ENCODE measurements around the gene LRRC8E. TPM values are rescaled to one million over a fixed set of nuclear protein-coding genes. Genes with fewer than 3 reads are reported as not detected.

The LRRC8E gene
- total and polyA plus RNA-seq, 10 of the 15 experiments (the other 5 are each of a cell fraction or from before 2014, with no cell fraction given) = 0.04 to 0.32 (median 0.25) TPM; not detected in 7

DNA sequence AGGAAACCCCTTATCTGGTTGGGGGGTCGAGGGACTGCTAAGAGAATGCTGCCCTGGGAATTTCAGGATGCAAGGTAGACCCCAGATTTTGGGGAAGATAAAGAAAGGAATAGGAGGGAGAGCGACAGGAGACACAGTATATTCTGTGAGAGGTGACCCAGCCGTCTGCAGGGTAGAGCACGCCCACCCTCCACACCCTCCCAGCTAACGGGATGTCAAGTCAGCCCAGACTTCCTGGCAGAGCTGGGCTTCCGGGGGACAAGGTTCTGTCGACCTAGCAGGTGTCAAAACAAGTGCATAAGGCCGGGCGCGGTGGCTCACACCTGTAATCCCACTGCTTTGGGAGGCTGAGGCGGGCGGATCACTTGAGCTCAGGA, 13.4 kb upstream of the LRRC8E start:
- ChIA-PET CTCF (no interaction called here), RAD21 (ENCODE audit: unreplicated experiment) (no interaction called here), SMC1A (ENCODE audit: uncharacterized antibody, unreplicated experiment) (no interaction called here), POLR2A (no interaction called here)
- no peaks in the 10 kb centered on the region for H3K79me2 ChIP-seq (ENCODE audit: control insufficient read depth, insufficient read depth, low read length)
- no peaks in the 10 kb centered on the region for H4K20me1 ChIP-seq (ENCODE audit: control insufficient read depth, insufficient read depth)
- H3K4me1 ChIP-seq (ENCODE audit: control insufficient read depth, insufficient read depth, low read length) = peaks cover 8% of the 10 kb centered on the region; the same call in 1 of the 2 replicates
- in situ Hi-C loops (cut with MboI) (no loop called here), intact Hi-C loops (cut with micrococcal nuclease; ENCODE audit: unreplicated experiment) (no loop called here)
- H3K9ac ChIP-seq (ENCODE audit: control insufficient read depth, insufficient read depth, low read length) = no peak overlapping the region
- H3K9me3 ChIP-seq (replicated peaks; ENCODE audit: control insufficient read depth, insufficient read depth, low read length) = no peaks in the 10 kb centered on the region
- ATAC-seq (no peak), FAIRE-seq (no peak), DNase-seq (ENCODE audit: low read depth, low spot score) (no peak)
- H2AFZ ChIP-seq (ENCODE audit: control insufficient read depth, low read depth, low read length) = no peak overlapping the region
- BruUV-seq (replicated peaks) = no TSS peak
- H3K36me3 ChIP-seq (ENCODE audit: control insufficient read depth in 2 of 2, insufficient read depth in 2 of 2, low read length in 1 of 2) = no peaks in the 10 kb centered on the region
- H3K4me3 ChIP-seq = no peak overlapping the region
- WGBS (ENCODE audit: insufficient coverage, insufficient replicate concordance, low lambda C conversion rate, missing lambda C conversion rate) = 48% methylated on average over 12 of the region's 12 CpGs
- no peak for TF ChIP-seq HDAC2 (IDR thresholded peaks at IDR 0.05)
- TF ChIP-seq, protein P1, sequence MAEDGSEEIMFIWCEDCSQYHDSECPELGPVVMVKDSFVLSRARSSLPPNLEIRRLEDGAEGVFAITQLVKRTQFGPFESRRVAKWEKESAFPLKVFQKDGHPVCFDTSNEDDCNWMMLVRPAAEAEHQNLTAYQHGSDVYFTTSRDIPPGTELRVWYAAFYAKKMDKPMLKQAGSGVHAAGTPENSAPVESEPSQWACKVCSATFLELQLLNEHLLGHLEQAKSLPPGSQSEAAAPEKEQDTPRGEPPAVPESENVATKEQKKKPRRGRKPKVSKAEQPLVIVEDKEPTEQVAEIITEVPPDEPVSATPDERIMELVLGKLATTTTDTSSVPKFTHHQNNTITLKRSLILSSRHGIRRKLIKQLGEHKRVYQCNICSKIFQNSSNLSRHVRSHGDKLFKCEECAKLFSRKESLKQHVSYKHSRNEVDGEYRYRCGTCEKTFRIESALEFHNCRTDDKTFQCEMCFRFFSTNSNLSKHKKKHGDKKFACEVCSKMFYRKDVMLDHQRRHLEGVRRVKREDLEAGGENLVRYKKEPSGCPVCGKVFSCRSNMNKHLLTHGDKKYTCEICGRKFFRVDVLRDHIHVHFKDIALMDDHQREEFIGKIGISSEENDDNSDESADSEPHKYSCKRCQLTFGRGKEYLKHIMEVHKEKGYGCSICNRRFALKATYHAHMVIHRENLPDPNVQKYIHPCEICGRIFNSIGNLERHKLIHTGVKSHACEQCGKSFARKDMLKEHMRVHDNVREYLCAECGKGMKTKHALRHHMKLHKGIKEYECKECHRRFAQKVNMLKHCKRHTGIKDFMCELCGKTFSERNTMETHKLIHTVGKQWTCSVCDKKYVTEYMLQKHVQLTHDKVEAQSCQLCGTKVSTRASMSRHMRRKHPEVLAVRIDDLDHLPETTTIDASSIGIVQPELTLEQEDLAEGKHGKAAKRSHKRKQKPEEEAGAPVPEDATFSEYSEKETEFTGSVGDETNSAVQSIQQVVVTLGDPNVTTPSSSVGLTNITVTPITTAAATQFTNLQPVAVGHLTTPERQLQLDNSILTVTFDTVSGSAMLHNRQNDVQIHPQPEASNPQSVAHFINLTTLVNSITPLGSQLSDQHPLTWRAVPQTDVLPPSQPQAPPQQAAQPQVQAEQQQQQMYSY (CRISPR knock-in tag; IDR thresholded peaks at IDR 0.05) = no peak
- no peak for TF ChIP-seq EGR1 (IDR thresholded peaks at IDR 0.05; ENCODE audit: borderline replicate concordance in 1 of 2, low read depth in 2 of 2, low read length in 2 of 2)
- TF ChIP-seq, protein P2, sequence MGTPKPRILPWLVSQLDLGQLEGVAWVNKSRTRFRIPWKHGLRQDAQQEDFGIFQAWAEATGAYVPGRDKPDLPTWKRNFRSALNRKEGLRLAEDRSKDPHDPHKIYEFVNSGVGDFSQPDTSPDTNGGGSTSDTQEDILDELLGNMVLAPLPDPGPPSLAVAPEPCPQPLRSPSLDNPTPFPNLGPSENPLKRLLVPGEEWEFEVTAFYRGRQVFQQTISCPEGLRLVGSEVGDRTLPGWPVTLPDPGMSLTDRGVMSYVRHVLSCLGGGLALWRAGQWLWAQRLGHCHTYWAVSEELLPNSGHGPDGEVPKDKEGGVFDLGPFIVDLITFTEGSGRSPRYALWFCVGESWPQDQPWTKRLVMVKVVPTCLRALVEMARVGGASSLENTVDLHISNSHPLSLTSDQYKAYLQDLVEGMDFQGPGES (IDR thresholded peaks at IDR 0.05) = no peak
- TF ChIP-seq STAT1 (conservative IDR thresholded peaks at IDR 0.05) = no peak
- no peak for TF ChIP-seq RB1 (IDR thresholded peaks at IDR 0.05; ENCODE audit: borderline replicate concordance)
- TF ChIP-seq ZNF274 (IDR thresholded peaks at IDR 0.05; ENCODE audit: insufficient read depth, insufficient read length) = no peak
- TF ChIP-seq, protein P3, sequence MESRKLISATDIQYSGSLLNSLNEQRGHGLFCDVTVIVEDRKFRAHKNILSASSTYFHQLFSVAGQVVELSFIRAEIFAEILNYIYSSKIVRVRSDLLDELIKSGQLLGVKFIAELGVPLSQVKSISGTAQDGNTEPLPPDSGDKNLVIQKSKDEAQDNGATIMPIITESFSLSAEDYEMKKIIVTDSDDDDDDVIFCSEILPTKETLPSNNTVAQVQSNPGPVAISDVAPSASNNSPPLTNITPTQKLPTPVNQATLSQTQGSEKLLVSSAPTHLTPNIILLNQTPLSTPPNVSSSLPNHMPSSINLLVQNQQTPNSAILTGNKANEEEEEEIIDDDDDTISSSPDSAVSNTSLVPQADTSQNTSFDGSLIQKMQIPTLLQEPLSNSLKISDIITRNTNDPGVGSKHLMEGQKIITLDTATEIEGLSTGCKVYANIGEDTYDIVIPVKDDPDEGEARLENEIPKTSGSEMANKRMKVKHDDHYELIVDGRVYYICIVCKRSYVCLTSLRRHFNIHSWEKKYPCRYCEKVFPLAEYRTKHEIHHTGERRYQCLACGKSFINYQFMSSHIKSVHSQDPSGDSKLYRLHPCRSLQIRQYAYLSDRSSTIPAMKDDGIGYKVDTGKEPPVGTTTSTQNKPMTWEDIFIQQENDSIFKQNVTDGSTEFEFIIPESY (IDR thresholded peaks at IDR 0.05) = no peak
- no peak overlapping the region for H3K27ac ChIP-seq (ENCODE audit: control insufficient read depth, insufficient read depth)
- no peak overlapping the region for H3K4me2 ChIP-seq (ENCODE audit: control insufficient read depth, insufficient read depth)
- H3K27me3 ChIP-seq (replicated peaks in 1 of 2; ENCODE audit: control insufficient read depth in 2 of 2, insufficient read depth in 2 of 2, low read length in 1 of 2) = peaks cover 2 to 3% of the 10 kb centered on the region in 2 experiments; a peak in 2 of 4 replicates
